D341Med (cell line): ENCODE measurements around the gene FHIT.

Experiments used
- DNase-seq: peaks from one replicate; pipeline ENCODE4 v3.0.0; 2012; ENCODE audit warnings: low spot score

FHIT gene

GRCh38 chr3:60047426-60048200, 1203.6 kb downstream of the FHIT start:
- DNase-seq, result no peak

- no peak for DNase-seq
These were observed 1205.0 kb downstream of the FHIT start for GRCh38 chr3:60046210-60046609.

DNA sequence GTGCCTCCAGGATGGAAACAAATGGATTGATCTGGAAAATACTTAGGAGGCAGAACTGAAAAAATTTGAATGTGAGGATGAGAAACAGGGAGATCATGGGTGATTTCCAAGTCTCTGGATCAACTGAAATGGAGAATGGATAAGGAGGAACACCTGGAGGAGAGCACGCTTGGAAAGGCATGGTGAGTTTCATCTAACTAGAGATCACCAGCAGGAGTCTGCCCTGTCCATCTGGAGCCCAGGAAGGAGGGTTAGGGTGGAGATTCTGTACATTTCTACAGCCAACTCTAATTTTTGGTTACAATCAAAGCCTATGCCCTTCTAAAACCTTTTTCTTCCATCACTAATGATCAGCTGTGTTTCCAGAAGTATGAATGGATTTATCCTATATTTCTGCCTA, 1205.6 kb downstream of the FHIT start:
- no peak for DNase-seq

DNA sequence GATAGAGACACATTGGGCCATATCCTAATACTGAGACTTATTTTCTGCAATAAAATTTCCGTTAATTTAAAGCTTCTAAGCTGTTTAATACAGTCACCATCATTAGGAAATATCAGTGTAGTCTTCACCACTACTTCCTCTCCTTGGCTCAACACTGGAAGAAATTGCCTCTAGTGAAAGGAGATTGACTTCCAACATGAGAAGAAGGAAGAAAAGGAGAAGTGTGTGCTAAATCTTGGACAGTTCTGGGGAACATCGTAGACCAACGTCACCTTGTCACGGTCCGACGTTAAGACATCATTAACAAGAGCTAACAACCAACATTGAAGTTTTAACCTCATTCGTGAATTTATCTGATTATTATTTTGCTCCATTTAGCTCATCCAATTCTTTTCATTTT, 1214.4 kb downstream of the FHIT start:
- no peak for DNase-seq

GRCh38 chr3:60033901-60034453, 1217.3 kb downstream of the FHIT start:
- no peak for DNase-seq

DNA sequence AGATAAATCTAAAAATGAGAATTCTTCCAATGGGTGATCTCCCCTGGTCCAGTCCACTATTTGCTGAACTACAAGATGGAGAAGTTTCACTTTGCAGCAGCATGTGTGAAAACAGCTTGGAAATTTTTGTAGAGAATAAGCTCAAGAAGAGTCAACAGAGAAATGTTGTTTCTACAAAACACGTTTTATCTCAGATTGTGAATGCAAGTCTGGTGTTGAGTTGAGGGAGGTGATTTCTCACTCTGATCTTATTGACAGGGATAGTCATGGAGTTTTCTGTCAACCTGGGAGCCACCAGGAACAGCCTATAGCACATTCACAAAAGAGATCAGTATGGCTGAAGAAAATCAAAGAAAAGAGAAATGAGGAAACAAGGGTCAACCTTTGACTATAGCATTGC, 1220.3 kb downstream of the FHIT start:
- no peak for DNase-seq

DNA sequence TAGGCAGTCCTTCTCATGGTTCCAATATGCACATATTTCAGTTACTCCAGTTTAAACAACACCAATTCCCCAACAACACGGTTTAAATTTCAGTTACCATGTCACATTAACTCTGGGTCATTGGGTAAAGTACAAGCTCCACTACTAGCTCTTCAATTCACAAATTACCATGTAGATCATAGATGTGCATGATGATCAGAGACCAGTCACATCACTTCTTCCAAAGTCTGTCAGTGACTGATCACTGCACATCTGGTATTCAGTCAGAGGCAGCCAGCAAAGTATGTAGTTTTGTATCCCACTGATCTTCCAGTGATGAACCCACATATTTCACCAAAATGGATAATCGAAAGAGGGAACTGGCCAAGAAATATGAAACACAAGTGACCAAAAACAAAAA, 1223.0 kb downstream of the FHIT start:
- no peak for DNase-seq

- no peak for DNase-seq
These were observed 1223.9 kb downstream of the FHIT start for GRCh38 chr3:60027335-60027734.

- DNase-seq, result no peak
These were observed 1225.9 kb downstream of the FHIT start for GRCh38 chr3:60025096-60026050.

- DNase-seq, result no peak
These were observed 1226.9 kb downstream of the FHIT start for GRCh38 chr3:60024400-60024799.

GRCh38 chr3:60023189-60023588, 1228.1 kb downstream of the FHIT start:
- no peak for DNase-seq

GRCh38 chr3:60017631-60018030, 1233.6 kb downstream of the FHIT start:
- no peak for DNase-seq

DNA sequence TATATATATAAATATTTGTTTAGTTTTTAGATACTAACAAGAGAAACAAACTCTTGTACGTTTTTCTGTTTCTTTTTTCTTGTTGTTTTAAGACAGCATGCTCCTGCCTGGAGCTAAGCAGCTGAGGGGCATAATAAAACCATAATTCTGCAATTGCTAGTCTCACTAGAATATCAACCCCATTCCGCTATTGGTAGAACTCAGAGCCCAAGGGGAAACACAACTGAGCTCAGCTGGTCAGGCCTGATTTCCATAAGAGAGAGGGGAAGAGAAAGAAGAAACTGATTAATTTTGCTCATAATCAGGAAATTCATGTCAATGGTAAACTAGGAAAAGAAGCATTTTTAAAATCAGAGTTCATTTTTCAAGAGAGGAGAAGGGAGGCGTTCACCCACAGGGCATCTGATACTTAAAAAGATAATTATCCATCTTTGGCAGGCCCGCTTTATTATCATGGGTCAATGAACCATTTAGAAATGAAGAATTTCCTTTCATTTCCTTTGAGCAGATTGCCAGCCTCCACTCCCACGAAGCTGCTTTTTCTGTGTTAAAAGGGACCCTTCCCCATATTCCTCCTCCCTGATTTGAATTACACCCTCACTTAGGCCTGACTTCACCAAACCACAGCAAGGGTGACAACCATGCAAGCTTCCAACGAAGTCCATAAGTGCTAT, 1236.1 kb downstream of the FHIT start:
- no peak for DNase-seq

DNA sequence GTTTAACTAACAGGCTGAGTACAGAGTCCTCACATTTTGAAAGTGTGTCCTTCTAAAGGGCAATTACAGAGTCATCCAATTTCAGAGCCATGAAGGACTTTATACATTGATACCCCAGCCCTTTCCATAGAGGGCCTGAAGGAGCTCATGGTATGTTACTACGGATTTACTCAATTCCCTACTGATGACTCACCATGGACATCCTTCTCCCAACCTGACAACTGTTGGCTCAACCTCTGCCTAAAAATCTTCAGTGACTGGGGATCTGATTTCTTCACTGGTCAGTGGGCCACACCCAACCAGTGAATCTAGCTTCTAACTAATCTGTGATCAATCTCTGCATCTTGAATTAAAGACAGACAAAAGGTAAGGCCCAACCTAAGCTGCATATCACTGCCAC, 1238.0 kb downstream of the FHIT start:
- no peak for DNase-seq

- no peak for DNase-seq
These were observed 1240.0 kb downstream of the FHIT start for GRCh38 chr3:60011218-60011617.

DNA sequence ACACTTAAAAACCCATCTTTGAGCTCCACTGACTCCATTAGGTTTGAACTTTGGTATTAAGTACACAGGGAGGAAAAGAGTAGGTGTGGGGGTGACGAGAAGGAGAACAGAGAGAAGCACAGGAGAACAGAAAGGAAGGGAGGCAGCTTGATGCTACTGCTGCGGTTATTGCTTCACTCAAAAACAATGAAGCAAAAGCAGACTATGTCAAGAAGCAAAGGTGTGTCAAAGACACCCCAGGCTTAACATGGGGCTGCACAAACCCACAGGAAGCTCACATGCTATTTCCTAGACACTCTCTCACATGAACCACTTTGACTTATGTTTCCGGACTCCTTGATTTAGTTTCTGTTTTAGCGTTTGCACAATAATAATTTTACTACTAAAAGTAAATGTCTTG, 1240.5 kb downstream of the FHIT start:
- DNase-seq, result no peak

GRCh38 chr3:60009931-60010478, 1241.2 kb downstream of the FHIT start:
- no peak for DNase-seq

DNA sequence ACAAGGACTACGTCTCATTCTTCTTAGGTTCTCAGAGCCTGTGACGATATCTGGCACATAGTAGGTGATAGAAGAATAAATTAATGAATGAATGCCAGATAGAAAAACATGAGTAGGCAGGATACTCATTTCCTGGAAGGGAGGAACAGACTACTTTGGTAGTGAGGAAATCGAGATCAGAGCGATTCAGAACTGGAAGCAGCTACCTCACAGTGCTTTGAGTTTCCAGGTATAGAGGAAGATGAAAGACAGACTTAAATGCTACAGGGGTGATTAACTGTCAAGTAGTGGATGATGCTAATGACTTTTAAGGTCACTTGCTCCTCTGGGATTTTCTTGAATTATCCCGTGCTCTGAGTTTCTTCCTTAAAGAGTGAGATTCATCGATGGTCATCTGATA, 1249.9 kb downstream of the FHIT start:
- no peak for DNase-seq

DNA sequence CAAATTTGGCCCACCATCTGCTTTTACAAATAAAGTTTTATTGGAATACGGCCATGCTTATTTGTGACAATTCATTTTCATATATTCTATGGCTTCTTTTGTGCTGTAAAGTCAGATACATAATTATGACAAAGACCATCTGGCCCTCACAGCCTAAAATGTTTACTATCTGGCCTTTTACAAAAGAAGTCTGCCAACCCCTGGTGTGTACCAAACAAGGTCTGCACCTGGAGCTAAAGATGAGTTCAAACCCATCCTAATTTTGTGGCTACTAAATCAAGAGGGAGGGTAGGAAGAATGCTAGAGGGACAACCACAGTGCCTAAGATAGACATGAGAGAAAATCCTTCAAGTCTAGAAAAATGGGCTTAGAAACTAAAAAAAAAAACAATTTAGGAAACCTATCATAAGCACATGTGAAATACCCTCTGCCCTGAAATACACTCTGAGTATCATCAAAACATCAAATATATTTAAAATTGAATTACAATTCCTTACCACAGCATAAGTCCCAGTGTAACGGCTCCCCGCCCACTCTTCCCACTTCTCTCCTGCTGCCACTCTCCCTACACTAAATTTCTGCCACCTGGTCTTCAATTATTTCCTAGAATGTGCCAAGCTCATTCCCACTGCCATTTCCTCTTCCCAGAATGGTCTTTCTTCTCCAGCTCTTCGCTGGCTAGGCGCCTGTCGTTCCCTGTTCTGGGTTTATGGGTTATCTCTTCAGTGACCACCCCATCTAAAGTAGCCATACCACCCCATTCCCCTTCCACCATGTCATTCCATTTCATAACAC, 1250.7 kb downstream of the FHIT start:
- DNase-seq, result no peak

GRCh38 chr3:59998058-59998457, 1253.2 kb downstream of the FHIT start:
- DNase-seq, result no peak

GRCh38 chr3:59997583-59997982, 1253.7 kb downstream of the FHIT start:
- DNase-seq, result no peak
